ENCODE results near the gene NKPD1.

NKPD1 gene, protein sequence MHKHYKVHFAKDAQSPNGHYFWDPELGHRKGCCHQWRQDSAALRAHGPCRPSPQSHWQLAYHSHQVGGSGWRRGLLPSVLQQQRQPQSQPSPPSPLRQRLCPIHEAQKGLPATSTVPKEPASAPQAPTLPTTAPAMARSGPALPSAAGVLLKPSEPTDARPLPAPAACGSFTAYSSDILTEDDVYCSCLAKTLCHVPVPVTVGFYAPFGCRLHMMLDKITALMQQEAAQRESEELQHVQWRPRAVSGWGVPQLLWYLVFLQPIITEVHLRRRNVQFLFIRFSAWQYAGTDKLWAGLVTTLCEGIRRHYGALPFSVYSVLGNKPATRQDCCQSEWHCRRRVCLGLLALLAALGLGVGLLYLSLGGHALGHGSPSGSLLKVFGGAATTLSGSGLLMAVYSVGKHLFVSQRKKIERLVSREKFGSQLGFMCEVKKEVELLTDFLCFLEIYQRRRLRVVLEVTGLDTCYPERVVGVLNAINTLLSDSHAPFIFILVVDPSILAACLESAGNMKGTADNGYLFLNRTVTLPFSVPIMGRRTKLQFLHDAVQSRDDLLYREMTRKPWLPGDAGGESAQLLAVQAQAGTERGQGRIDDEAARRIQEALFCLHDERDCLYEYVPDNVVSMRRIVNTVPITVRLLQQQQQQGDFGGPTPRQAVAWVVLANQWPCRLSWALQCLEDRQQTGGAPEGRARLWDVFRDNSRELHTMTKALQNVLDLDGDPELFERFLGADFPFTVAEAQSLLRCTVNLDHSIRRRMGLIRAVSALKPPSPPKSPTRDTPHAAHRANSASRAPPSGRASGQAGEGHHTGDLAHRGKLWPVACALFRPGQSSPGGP

DNA sequence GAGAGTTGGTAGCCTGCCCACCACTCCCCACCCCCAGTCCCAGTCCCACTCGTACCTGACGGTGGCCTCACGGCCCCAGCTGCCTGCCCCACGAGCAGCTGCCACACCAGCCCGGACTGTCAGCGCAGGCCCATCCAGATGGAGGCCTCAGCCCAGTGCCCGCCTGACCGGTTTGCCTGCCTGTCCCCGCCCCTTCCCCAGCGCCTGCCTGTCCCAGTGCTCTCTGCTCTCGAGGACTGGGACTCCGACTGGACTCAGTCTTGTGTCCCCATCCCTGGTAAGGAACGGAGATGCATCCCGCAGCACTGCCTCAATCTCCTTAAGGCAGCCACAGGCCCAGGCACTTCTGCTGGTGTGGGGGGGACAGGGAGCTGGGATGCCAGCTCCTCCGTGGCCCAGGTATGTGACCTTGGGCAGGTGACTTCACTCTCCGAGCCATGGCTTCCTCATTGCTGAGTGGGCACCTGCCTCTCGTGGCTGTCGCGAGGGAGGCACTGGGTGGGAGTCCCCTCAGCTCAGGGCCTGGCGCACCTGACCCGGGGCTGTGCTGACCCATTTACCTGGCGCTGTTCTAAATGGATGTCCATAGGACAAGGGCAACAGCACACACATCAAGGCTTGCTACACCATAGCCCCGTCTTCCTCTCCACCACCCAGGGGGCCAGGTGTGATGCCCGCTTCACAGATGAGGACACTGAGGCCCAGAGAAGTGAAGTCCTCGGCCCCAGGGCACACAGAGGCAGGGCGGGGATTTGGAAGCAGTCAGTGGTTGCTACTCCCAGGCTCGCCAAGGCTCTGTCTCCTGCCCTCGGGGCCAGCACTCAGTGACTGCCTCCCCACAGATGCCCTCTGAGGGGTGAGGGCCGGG lies at the start of gene NKPD1:
Gene NKPD1 (minus strand): TSS at position 113 of the 868 bp plus-strand sequence. CDS start 832 bp downstream, outside the sequence.
- FAIRE-seq, result no peak

DNA sequence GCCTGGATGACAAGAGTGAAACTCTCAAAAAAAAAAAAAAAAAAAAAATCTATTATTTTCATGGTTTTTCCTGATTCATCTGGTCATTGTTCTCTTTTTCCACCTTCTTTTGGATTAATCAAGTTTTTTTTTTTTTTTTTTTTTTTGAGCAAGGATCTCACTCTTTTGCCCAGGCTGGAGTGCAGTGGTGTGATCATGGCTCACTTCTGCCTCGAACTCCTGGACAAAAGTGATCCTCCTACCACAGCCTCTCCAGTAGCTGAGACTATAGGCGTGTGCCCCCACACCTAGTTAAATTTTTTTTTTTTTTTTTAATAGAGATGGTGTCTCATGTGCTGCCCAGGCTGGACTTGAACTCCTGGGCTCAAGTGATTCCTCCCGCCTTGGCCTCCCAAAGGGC lies 45.5 kb upstream of the NKPD1 start:
- TF ChIP-seq, protein P1, sequence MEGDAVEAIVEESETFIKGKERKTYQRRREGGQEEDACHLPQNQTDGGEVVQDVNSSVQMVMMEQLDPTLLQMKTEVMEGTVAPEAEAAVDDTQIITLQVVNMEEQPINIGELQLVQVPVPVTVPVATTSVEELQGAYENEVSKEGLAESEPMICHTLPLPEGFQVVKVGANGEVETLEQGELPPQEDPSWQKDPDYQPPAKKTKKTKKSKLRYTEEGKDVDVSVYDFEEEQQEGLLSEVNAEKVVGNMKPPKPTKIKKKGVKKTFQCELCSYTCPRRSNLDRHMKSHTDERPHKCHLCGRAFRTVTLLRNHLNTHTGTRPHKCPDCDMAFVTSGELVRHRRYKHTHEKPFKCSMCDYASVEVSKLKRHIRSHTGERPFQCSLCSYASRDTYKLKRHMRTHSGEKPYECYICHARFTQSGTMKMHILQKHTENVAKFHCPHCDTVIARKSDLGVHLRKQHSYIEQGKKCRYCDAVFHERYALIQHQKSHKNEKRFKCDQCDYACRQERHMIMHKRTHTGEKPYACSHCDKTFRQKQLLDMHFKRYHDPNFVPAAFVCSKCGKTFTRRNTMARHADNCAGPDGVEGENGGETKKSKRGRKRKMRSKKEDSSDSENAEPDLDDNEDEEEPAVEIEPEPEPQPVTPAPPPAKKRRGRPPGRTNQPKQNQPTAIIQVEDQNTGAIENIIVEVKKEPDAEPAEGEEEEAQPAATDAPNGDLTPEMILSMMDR (IDR thresholded peaks at IDR 0.05; ENCODE audit: insufficient read depth, missing control alignments), result no peak
- no peak for FAIRE-seq
- DNase-seq (ENCODE audit: insufficient read length, low spot score), result no peak

More for the DNA sequence above, at the start of gene NKPD1:
- TF ChIP-seq, protein P1 (IDR thresholded peaks at IDR 0.05; ENCODE audit: insufficient read depth, missing control alignments), result no peak
- no peak for DNase-seq (ENCODE audit: insufficient read length, low spot score)

DNA sequence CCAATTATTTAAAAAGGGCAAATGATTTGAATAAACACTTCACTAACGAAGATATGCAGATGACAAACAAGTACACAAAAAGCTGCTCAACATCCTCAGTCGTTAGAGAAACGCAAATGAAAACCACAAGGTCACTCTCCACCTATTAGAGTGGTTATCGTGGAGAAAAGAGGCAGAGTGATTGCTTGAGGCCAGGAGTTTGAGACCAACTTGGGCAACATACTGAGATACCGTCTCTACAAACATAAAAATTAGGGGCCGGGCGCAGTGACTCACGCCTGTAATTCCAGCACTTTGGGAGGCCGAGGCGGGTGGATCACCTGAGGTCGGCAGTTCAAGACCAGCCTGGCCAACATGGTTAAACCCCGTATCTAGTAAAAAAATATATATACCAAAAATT lies 45.0 kb upstream of the NKPD1 start:
- FAIRE-seq (no peak), DNase-seq (ENCODE audit: insufficient read length, low spot score) (no peak)
- TF ChIP-seq, protein P1 (IDR thresholded peaks at IDR 0.05; ENCODE audit: insufficient read depth, missing control alignments), result no peak

DNA sequence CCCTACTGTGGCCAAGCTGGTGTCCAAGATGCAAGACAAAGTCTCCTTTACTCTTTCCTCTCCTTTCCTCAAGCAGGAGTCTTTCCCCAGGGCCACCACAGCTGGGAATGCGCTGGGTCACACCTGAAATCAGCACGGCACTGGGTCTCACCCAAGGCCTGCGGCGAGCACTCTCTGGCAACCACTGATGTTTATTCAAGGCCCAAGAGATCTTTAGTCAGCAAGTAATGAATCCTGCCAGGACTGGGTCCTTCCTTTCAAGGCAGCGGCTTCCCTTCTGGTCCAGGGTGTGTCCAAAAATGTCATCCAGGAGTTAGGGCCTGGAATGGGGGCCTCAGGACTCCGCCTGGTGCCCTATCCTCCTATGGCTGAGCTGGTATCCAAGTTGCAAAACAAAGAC lies 41.9 kb upstream of the NKPD1 start:
- FAIRE-seq (no peak), DNase-seq (ENCODE audit: insufficient read length, low spot score) (no peak)
- TF ChIP-seq, protein P1 (IDR thresholded peaks at IDR 0.05; ENCODE audit: insufficient read depth, missing control alignments), result no peak

- TF ChIP-seq, protein P1 (IDR thresholded peaks at IDR 0.05; ENCODE audit: insufficient read depth, missing control alignments), result peak; percentile 35
- FAIRE-seq (no peak), DNase-seq (ENCODE audit: insufficient read length, low spot score) (no peak)
Observed at GRCh38 chr19:45200568-45200967, 39.8 kb upstream of the NKPD1 start.

- DNase-seq (ENCODE audit: insufficient read length, low spot score), result no peak
- no peak for FAIRE-seq
- TF ChIP-seq, protein P1 (IDR thresholded peaks at IDR 0.05; ENCODE audit: insufficient read depth, missing control alignments), result no peak
Observed at GRCh38 chr19:45195764-45196163, 35.0 kb upstream of the NKPD1 start.

Measured in D721Med (cell line).